OCI-LY1 (cell line): Measurements from ENCODE around the gene WFDC10A.
A peak's percentile ranks its signal among the peaks of the same experiment; 100 is the strongest.

Experiments used
- EZH2 ChIP-seq: fragments of 200-600 bp; sonication (generic), shearing (Covaris generic); IDR thresholded peaks from 2 replicates; pipeline ENCODE4 v1.8.0; 2017; ENCODE audit warnings: borderline replicate concordance, mixed run types, mild to moderate bottlenecking, antibody characterized with exemption, low read length, moderate library complexity, mixed read lengths
- TF ChIP-seq, protein P1 (sequence below): fragments of 200-600 bp; sonication (generic), shearing (Covaris generic); IDR thresholded peaks from 2 replicates; pipeline ENCODE4 v1.5.1; 2017; ENCODE audit warnings: mild to moderate bottlenecking, antibody characterized with exemption, low read length, moderate library complexity, mixed read lengths

DNA sequence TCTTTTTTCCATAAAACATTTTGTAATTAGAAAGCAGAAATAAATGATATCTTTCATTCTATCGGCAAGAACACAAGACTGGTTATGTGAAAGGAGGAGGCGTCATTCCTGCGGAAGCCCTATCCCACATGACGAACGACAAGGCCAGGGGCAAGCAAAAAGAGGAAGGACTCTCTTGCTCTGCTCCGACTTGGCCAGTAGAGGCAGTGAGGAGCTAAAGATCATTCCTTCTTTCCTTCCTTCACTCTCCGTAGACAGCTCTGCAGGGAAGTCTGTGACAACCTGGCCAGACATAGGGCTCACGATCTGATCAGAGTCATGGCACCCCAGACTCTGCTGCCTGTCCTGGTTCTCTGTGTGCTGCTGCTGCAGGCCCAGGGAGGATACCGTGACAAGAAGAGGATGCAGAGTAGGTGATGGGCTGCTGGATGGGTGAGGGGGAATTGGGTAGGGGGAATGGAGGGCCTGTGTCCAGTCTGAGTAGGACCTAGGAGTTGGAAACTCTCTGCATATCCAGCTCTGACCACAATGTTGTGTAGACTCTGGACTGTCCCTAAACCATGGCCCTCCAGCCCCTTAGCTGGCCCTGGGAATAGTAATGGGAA, at the start of gene WFDC10A:
- TF ChIP-seq, protein P1, sequence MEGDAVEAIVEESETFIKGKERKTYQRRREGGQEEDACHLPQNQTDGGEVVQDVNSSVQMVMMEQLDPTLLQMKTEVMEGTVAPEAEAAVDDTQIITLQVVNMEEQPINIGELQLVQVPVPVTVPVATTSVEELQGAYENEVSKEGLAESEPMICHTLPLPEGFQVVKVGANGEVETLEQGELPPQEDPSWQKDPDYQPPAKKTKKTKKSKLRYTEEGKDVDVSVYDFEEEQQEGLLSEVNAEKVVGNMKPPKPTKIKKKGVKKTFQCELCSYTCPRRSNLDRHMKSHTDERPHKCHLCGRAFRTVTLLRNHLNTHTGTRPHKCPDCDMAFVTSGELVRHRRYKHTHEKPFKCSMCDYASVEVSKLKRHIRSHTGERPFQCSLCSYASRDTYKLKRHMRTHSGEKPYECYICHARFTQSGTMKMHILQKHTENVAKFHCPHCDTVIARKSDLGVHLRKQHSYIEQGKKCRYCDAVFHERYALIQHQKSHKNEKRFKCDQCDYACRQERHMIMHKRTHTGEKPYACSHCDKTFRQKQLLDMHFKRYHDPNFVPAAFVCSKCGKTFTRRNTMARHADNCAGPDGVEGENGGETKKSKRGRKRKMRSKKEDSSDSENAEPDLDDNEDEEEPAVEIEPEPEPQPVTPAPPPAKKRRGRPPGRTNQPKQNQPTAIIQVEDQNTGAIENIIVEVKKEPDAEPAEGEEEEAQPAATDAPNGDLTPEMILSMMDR, result peak; percentile 65
- TF ChIP-seq EZH2, result no peak
